MM.1S (cell line): ENCODE measurements around the gene CXCR1.

Source experiments
- DNase-seq: peaks from one replicate; pipeline ENCODE4 v3.0.0-alpha.2; 2015
- H2AFZ ChIP-seq: fragments of 300-600 bp; sonication (generic); 2 replicates; pipeline ENCODE4 v1.6.0; 2016; ENCODE audit warnings: antibody characterized with exemption, low read length
- H3F3A ChIP-seq: fragments of 300-600 bp; sonication (generic); 2 replicates; pipeline ENCODE4 v1.6.1; 2016; ENCODE audit warnings: mild to moderate bottlenecking, antibody characterized with exemption, low read length, moderate library complexity, mixed read lengths; ENCODE audit not compliant: insufficient read depth
- H3K27ac ChIP-seq: fragments of 300-600 bp; sonication (generic); 2 replicates; pipeline ENCODE4 v1.5.1; 2016; ENCODE audit warnings: mild to moderate bottlenecking, low read length
- H3K27me3 ChIP-seq: fragments of 300-600 bp; sonication (generic); replicated peaks from 2 replicates; pipeline ENCODE4 v1.6.0; 2016; ENCODE audit warnings: low read length; ENCODE audit not compliant: insufficient read depth
- H3K36me3 ChIP-seq: fragments of 300-600 bp; sonication (generic); replicated peaks from 2 replicates; pipeline ENCODE4 v1.6.1; 2016; ENCODE audit warnings: mild to moderate bottlenecking, low read length, mixed read lengths; ENCODE audit not compliant: insufficient read depth
- H3K4me1 ChIP-seq: fragments of 300-600 bp; sonication (generic); 2 replicates; pipeline ENCODE4 v1.6.1; 2016; ENCODE audit warnings: low read length, mixed read lengths
- H3K4me2 ChIP-seq: fragments of 300-600 bp; sonication (generic); 2 replicates; pipeline ENCODE4 v1.6.0; 2016; ENCODE audit warnings: low read depth, low read length
- H3K4me3 ChIP-seq: fragments of 300-600 bp; sonication (generic); 2 replicates; pipeline ENCODE4 v1.5.1; 2016; ENCODE audit warnings: low read length, mixed read lengths
- H3K79me2 ChIP-seq: fragments of 300-600 bp; sonication (generic); 2 replicates; pipeline ENCODE4 v1.6.1; 2016; ENCODE audit warnings: mixed run types, low read length, mixed read lengths
- H3K9ac ChIP-seq: fragments of 300-600 bp; sonication (generic); 2 replicates; pipeline ENCODE4 v1.6.1; 2016; ENCODE audit warnings: low read length, mixed read lengths
- H3K9me2 ChIP-seq: fragments of 300-600 bp; sonication (generic); replicated peaks from 2 replicates; pipeline ENCODE4 v1.6.1; 2016; ENCODE audit warnings: mild to moderate bottlenecking, low read length, mixed read lengths; ENCODE audit not compliant: insufficient read depth
- H3K9me3 ChIP-seq: fragments of 300-600 bp; sonication (generic); replicated peaks from 2 replicates; pipeline ENCODE4 v1.6.1; 2016; ENCODE audit warnings: mild to moderate bottlenecking, low read length, mixed read lengths; ENCODE audit not compliant: insufficient read depth
- H4K20me1 ChIP-seq: fragments of 300-600 bp; sonication (generic); 2 replicates; pipeline ENCODE4 v1.6.1; 2016; ENCODE audit warnings: mild to moderate bottlenecking, low read length, moderate library complexity, mixed read lengths; ENCODE audit not compliant: insufficient read depth
- EZH2 ChIP-seq: fragments of 300-600 bp; sonication (generic); optimal IDR thresholded peaks from 2 replicates; pipeline ENCODE3; 2017; ENCODE audit warnings: low read depth, mild to moderate bottlenecking, antibody characterized with exemption, low read length, mixed read lengths
- EZH2phosphoT487 ChIP-seq: fragments of 300-600 bp; sonication (generic); IDR thresholded peaks from 2 replicates; pipeline ENCODE4 v1.6.1; 2018; ENCODE audit warnings: antibody characterized with exemption, low read length
- TF ChIP-seq, protein P1 (sequence below): fragments of 300-600 bp; sonication (generic); IDR thresholded peaks from 2 replicates; pipeline ENCODE4 v1.5.1; 2016; ENCODE audit warnings: antibody characterized with exemption, low read length, mixed read lengths

Gene CXCR1

DNA sequence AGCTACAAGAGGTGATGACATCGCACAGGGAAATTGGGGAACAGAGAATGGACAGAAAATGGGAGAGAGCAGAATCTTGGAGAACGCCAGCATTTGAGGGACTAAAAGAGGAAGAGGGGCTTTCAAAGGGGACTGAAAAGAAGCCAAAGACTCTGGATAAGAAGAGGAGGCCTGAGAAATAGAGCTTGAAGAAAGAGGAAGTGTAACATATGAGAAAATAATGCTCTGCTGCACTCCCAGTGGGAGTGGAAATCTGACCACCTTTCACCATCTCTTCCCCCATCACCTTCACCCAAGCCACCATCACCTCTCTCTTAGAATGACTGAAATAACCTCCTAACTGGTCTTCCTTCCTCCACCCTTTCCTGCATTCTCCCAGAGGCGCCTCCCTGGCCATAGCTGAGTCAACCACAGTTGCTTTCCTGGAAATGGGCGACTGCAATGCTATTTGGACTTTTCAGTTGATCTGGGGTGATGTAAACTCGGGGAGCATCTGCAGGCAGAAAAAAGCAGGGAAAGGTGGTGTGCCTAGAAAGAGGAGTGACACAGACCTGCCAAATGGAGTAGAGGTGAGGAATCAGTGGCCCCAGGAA is 16.8 kb downstream of the CXCR1 start:
- H3K4me3 ChIP-seq, result no peak overlapping the region
- no peaks in the 10 kb centered on the region for H3K9me2 ChIP-seq
- no peak for DNase-seq
- no peaks in the 10 kb centered on the region for H3K79me2 ChIP-seq
- no peaks in the 10 kb centered on the region for H3K36me3 ChIP-seq
- no peak overlapping the region for H3K27ac ChIP-seq
- H3K4me2 ChIP-seq, result no peak overlapping the region
- no peak overlapping the region for H3K9ac ChIP-seq
- H4K20me1 ChIP-seq, result no peaks in the 10 kb centered on the region
- H3K4me1 ChIP-seq, result no peaks in the 10 kb centered on the region
- no peaks in the 10 kb centered on the region for H3K9me3 ChIP-seq
- H3K27me3 ChIP-seq, result no peaks in the 10 kb centered on the region
- no peaks in the 10 kb centered on the region for H3F3A ChIP-seq
- TF ChIP-seq EZH2 (no peak), EZH2phosphoT487 (no peak)
- TF ChIP-seq, protein P1, sequence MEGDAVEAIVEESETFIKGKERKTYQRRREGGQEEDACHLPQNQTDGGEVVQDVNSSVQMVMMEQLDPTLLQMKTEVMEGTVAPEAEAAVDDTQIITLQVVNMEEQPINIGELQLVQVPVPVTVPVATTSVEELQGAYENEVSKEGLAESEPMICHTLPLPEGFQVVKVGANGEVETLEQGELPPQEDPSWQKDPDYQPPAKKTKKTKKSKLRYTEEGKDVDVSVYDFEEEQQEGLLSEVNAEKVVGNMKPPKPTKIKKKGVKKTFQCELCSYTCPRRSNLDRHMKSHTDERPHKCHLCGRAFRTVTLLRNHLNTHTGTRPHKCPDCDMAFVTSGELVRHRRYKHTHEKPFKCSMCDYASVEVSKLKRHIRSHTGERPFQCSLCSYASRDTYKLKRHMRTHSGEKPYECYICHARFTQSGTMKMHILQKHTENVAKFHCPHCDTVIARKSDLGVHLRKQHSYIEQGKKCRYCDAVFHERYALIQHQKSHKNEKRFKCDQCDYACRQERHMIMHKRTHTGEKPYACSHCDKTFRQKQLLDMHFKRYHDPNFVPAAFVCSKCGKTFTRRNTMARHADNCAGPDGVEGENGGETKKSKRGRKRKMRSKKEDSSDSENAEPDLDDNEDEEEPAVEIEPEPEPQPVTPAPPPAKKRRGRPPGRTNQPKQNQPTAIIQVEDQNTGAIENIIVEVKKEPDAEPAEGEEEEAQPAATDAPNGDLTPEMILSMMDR, result no peak
- H2AFZ ChIP-seq, result no peak overlapping the region

DNA sequence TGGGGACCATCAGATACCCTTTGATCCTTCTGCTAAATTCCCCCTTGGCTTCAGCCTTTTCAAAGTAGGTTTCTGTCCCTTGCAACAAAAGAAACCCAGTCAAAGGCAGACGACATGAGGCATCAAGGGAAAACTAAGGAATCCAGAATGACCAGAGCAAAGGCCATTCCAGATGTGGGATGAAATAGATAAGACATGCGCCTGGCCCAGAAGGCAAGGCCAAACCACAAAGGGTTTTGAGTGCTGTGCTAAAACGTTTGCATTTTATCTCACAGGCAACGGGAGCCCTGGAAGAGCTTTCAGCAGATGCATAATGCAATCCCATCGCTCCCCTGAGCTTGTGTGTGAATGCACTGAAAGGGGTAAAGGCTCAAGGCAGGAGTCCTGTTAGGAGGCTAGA is 17.7 kb downstream of the CXCR1 start:
- Histone ChIP-seq H3K4me2 (no peak overlapping the region), H3F3A (no peaks in the 10 kb centered on the region), H3K9me2 (no peaks in the 10 kb centered on the region), H3K9ac (no peak overlapping the region), H3K36me3 (no peaks in the 10 kb centered on the region), H3K9me3 (no peaks in the 10 kb centered on the region), H4K20me1 (no peaks in the 10 kb centered on the region), H2AFZ (no peak overlapping the region), H3K27me3 (no peaks in the 10 kb centered on the region), H3K4me1 (no peaks in the 10 kb centered on the region), H3K4me3 (no peak overlapping the region), H3K27ac (no peak overlapping the region), H3K79me2 (no peaks in the 10 kb centered on the region)
- DNase-seq, result no peak
- TF ChIP-seq EZH2 (no peak), EZH2phosphoT487 (no peak)
- TF ChIP-seq, protein P1, result no peak

DNA sequence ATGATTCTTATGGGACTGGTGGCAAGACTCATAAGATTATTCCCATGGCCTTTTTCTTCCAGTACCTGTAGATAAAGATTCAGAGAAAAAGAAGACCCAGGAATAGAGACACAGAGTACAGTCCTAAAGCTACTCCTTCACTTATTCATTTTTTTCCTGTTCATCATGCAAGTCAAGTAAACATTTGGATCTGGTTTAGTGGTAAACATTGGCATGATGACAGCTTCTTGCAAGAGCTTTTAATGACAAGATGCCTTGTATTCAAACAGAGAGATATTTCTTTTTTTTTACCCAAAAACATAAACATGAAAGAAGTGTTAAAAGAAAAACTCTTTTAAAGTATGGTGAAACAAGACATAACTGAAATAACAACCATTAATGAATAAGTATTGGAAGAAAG is 20.7 kb downstream of the CXCR1 start:
- Histone ChIP-seq H3K4me3 (no peak overlapping the region), H3F3A (no peaks in the 10 kb centered on the region), H3K4me2 (no peak overlapping the region), H3K9me2 (no peaks in the 10 kb centered on the region), H2AFZ (no peak overlapping the region), H4K20me1 (no peaks in the 10 kb centered on the region), H3K27me3 (no peaks in the 10 kb centered on the region), H3K36me3 (no peaks in the 10 kb centered on the region), H3K27ac (no peak overlapping the region), H3K9ac (no peak overlapping the region), H3K79me2 (no peaks in the 10 kb centered on the region), H3K9me3 (no peaks in the 10 kb centered on the region), H3K4me1 (no peaks in the 10 kb centered on the region)
- no peak for DNase-seq
- no peak for TF ChIP-seq EZH2phosphoT487
- TF ChIP-seq EZH2, result no peak
- TF ChIP-seq, protein P1, result no peak
